HG03095 (cell line): ENCODE measurements around the gene MOGAT2.
"Not testable (repeated sequence)": the region's sequence is repeated elsewhere in the genome, so short reads cannot be mapped to it uniquely, and the experiment has no call there.

Source experiments
- ATAC-seq: cut with Tn5 transposase; IDR thresholded peaks from one replicate; pipeline ENCODE4 v1.9.1; 2021; ENCODE audit warnings: moderate library complexity; ENCODE audit not compliant: unreplicated experiment

The MOGAT2 gene

DNA sequence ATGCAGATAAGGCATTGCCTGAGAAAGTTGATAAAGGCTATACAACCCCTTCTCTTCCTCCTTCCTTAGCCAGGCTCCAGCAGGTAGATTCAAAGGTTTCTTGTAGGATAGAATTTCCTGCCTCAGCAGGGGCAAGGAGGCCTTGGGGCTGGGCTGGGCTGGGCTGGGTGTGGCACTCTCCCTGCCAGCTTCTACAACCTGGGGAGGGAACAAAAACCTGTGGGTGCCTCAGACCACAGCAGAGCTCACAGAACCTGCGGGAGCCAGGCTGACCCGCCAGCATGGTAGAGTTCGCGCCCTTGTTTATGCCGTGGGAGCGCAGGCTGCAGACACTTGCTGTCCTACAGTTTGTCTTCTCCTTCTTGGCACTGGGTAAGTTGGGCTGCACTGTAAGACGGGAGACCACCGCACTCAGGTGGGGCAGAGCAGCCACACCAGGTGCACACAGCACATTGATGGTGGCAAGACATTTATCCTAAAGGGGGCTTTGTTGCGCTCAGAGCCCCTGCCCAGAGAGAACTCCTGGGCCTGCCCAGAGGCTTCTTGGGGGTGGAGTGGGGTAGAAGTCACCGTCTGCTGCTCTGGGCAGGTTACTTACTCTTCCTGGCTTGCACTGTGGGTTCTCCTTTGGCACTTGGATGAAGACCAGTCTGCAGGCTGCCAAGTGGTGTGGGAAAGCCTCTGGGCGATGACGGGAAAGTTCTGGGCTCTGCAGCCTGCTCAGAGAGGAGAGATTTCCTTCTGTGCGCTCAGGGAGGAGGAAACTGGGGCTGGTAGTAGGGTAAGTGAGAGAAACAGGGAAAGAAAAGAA lies at the start of gene MOGAT2:
MOGAT2 (plus strand) TSS at position 231 of the 811 bp plus-strand sequence; CDS start at position 282, 51 bp downstream.
- ATAC-seq = no peak

DNA sequence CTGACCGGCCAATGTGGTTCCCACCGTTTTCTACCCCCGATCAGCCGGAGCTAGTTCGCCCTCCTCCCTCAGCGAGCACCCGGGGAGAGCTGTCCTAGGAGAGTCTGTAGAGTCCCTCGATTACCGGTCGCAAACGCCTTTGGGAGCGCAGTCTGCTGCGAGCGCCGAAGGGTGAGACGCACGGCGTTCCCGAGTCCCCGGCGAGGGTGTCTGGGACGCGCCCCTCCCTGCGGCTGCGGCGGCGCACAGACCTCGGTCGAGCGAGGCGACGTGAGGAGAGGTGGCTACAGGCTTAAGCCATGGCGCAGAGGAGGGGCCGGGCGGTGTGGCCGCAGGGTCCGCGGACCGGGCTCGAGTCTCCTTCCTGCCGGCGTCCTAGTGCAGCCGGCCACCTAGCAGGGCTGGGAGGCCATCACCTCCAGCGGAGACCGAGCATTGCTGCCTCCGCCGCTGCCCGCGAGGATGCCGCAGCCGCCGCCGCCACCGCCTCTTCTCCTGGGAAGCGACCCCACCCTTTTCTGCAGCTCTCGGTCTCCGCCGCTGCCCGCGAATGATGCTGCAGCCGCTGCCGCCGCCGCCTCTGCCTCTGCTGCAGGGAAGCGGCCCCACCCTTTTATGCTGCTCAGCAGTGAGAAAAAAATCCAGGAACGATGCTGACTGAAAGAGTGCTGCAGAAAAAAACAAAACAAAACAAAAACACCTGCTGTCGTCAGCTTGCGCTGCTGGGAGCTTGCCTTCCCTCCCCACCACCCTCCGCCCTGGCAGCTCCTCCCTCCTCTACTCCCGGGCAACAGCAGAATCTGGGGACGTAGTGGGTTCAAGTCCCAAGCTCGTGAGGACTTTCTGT lies 49.0 kb upstream of the MOGAT2 start, which contains the start of gene MAP6:
MAP6 (minus strand) TSS at position 588 of the 847 bp plus-strand sequence. CDS start 669 bp downstream, outside the sequence.
- ATAC-seq = no peak

DNA sequence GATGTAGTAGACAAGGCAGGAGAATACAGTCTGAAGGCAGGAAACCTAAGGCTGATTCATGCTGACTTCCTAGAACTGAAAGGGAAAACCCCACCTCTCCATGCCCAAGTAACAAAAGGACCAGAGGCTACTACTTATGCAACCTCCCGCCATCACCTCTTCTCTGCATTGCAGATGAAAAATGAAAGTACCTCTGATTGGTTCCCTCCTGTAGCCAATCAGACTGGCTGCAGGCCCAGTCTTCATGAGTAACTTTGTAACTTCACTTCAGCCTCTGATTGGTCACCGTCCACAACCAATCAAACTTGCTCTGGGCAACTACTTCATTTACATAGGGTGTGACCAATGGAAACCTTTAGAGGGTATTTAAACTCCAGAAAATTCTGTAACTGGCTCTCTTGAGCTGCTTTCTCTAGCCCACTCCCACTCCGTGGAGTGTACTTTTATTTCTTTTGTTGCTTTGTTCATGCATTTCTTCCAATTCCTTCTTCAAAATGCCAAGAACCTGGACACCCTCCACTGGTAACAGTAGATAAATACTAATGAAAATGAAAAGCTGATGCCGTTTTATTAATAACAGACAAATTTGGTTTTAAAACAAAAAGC lies 43.6 kb upstream of the MOGAT2 start:
- no peak for ATAC-seq

DNA sequence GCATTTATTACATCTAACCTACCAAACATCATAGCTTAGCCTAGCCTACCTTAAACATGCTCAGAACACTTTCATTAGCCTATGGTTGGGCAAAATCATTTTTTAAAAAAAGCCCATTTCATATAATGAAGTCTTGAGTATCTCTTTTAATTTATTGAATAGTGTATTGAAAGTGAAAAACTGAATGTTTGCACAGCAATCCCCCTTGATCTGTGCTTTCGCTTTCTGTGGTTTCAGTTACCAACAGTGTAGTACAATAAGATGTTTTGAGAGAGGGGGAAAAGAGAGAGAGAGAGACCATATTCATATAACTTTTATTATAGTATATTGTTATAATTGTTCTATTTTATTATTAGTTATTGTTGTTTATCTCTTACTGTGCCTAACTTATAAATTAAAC lies 40.4 kb upstream of the MOGAT2 start:
- no peak for ATAC-seq

DNA sequence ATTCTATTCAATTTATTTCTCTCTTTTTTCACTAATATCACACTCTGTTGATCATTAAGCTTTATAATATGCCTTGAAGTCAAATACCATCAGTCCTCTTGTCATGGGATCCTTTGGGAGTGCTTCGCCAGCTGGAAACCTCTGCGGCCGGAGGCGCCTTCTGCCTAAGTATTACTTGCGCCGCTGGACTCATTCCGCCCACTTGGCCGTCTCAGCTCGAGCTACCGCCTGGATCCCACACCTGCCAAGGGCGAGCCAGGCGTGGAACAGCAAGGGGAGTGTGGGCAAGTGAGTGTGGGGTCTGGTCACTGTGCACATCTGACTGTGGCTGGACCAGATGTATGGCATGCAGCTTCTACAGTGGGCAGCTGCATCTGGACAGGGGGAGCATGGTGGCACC lies 39.7 kb upstream of the MOGAT2 start:
- ATAC-seq = no peak

DNA sequence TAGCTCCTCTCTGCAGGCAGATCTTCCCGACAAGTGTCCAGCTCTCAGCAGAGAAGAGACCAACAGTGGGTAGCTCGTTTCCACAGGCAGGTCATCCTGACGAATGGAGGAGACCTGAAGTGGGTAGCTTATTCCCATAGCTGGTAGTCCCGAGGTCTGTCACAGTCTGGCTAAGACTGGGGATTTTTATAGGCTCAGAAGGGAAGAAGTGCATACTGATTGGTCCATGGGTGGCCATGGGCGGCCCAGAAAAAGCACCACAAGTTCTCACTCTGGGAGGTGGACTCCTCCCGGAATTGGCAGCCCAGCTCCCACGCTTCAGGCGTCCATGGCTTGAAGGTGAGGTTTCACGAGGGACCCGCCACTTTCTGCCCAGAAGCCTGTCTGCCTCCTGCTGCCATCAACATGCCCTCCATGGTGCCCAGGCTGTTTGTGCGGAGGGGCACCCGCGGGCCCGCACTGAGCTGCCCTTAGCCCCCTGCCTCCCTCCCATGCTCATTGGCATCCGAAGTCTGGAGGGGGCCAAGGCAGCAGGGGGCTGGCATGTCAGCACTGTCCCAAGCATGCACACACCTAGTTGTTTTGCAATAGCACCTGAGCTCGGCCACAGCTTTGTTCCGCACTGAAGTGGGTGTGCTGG lies 38.9 kb upstream of the MOGAT2 start:
- no peak for ATAC-seq

DNA sequence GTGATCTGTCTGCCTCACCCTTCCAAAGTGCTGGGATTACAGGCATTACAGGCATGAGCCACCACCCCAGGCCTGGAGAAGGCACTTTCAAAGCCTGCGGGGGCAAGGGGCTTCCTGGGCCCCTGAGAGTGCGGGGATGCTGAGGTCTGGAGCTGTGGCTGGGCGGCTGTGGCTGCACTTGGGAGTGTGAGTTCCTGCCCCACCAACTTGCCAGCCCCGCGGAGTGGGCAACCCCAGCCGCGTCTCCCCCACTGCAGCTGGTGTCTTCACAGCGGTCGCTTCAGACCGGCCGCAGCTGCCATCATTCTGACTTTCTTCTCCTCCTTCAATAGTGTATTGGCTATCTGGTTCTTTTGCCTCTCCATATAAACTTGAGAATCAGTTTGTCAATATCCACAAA lies 38.1 kb upstream of the MOGAT2 start:
- no peak for ATAC-seq

DNA sequence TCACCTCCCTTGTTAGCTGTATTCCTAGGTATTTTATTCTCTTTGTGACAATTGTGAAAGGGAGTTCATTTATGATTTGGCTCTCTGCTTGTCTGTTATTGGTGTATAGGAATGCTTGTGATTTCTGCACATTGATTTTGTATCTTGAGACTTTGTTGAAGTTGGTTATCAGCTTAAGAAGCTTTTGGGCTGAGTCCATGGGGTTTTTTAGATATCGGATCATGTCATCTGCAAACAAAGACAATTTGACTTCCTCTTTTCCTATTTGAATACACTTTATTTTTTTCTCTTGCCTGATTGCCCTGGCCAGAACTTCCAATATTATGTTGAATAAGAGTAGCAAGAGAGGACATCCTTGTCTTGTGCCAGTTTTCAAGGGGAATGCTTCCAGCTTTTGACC lies 33.8 kb upstream of the MOGAT2 start:
- not testable (repeated sequence) for ATAC-seq

DNA sequence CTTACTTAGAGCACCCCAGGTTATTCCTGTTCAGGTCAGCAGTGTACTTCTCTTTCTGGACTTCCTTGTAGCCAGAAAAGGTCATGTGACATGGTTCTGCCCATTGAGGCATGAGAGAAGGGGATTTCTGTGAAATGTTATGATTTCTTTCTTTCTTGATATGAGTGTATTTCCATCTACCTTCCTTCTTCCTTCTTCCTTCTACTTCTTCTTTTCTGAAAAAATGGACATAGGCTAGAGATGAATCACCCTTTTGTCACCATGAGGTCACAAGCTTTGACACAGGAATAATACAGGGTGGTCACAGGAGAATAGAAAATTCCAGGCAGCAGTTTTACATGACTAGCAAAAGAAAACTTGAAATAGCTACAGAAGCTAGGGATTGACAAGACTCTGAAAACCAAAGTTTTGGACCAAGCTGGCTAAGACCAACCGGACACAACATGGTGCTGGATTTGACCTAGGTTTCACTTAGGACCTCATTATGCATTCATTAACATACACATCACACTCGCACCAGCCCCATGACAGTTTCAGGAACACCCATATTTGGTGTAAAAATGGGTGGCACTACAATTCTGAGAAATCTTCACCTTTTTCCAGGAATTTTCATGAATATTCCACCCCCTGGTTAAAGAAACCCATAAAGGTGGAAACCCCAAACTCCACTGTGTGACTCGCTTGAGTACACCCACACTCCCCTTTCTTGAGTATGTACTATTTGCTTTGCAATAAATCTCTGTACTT lies 27.6 kb upstream of the MOGAT2 start:
- ATAC-seq = peak; percentile 73

DNA sequence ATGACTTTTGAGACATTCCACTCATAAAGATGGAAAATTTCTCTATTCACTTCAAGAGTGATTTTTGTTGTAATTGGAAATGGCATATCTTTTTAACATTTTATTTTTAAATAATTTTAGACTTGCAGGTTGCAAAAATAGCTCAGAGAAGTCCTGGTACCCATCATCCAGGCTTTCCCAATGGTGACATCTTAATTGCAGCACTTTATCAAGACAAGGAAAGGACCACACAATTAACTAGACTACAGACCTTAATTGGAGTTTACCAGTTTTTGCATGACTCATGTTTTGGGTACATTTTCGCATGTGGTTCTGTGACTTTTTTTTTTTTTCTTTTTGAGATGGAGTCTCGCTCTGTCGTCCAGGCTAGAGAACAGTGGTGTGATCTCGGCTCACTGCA lies 25.8 kb upstream of the MOGAT2 start:
- no peak for ATAC-seq

DNA sequence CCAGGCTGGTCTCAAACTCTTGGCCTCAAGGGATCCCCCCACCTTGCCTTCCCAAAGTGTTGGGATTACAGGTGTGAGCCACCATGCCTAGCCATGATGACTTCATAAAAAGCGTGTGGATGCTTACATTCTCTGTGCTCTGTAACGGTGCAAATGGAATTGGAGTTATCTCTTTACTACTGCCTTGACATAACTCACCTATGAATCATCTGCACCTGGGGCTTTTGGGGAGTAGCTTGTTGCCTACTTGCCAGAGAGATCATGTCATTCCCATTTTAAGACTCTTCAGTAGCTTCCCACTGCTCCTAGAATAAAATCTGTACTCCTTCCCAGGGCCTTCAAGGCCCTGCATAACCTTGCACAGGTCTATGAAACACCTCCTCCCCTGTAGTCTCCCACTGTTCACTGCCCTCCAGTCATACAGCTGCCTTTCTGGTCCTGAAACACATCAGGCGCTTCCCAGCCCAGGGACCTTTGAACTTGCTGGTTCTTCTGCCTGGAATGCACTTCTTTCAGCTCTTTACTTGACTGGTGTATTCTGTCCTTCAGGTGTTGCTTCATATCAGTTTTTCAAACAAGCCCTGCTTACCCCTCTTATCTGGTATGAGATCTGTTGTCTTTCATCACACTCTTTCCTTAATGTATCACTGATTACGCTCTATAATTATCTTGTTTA lies 19.6 kb upstream of the MOGAT2 start:
- ATAC-seq = no peak

DNA sequence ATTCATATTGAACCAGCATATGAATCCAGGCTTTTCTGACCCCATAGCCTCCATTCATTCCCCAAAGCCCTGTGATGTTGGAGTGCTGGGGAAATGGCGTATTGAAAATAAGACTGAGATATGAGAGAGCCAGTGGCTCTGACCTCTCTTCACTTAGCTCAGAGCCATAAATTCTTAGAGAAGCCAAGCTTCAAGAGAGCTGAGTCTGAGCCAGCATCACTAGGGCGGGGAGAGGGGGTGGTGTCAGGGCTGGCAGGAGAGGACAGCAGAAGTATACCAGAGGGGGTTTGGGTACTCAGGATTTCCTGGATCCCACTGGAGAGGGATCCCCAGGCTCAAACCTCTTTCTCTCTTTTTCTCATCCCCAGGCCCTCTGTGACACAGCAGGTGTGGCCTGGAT lies 16.7 kb upstream of the MOGAT2 start:
- no peak for ATAC-seq

DNA sequence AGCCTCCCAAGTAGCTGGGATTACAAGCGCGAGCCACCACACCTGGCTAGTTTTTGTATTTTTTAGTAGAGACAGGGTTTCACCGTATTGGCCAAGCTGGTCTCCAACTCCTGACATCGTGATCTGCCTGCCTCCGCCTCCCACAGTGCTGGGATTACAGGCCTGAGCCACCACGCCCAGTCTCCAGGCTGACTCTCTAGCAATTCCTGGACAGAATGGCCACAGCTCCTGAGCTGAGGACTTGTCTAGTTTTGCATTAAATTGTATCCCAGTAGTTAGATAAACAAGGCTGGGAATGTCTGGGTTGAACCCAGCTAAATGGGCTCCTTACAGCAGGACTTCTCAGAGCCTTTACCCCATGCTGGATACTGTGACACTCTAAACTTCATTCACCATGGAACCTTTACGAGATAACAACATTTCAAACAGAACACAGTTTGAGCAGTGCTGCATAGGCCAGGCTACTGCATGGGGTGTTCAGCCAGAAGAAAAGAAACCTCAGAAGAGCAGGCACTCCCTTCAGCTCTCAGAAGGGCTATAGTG lies 13.9 kb upstream of the MOGAT2 start:
- ATAC-seq = no peak

DNA sequence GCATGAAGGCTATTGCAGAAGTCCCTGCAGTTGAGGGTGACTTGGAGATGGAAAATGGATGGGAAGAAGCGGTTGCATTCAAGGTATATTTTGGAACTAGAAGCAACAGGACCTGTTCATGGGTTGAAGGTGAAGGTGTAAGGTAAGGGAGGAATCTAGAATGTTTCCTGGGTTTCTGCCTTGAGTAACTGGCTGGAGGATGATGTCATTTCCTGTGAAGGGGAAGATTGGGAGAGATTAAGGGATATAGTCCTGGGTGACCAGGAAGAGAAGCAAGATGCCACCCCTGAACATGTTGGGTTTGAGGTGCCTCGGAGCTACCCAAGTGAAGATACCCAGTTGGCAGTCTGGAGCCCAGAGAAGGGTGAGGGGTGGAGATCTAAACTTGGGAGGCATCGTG lies 12.1 kb upstream of the MOGAT2 start:
- ATAC-seq = no peak

DNA sequence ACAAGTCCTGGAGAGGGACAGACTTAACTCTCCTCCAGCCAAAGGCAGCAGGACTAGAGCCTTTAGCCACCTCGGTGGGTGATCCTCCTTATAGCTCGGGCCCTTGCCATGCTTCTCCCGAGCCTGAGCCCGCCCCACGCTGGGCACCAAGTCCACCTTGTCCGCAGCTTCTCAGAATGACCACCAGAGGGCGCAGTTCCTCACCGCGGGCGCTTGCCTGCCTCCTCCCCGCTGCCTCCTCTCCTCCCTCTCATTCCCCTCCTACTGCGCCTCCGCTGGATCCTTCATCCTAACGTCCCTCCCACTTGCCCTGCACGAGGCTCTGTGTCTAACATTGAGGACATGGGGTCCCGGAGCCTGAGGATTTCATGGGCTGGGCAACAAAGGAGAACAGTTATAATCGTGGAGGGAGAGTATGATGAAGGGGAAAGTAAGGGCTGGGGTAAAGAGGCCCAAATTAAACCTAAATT lies 11.3 kb upstream of the MOGAT2 start:
- no peak for ATAC-seq

DNA sequence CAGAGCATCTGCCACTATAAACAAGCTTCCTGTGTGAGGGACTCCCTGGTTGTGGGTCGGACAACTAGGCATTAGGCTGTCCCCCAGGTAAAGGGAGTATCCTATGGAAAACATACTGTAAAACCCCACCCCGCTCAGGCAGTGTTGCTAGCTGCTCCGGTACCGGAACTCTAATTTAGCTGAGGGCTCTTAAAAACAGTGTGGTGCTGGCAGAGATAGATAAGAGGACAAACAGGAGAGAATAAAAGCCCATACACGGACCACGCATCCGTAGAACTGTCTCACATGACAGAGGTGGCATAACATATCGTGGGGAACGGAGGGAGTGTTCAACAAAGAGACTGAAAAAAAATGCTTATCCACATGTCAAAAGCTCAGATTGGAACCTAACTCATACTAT lies 3.4 kb upstream of the MOGAT2 start:
- ATAC-seq = no peak

DNA sequence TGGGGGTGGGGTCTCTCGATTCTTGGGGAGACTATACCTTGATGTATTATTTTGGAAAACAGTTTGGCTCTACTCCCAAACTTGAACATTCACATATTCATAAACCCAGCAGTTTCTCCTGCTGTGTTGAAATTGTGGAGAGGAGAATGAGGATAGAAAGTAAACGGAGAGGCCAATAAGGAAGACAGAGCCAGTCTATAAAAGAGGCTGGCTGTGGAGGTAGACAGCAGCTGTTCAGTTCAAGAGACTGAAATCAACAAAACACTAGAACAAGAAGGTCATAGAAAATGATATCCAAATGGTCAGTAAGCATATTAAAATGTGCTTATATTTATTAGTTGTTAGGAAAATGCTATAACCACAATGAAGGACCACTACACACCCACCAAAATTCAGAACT lies 1.9 kb upstream of the MOGAT2 start:
- ATAC-seq = no peak

DNA sequence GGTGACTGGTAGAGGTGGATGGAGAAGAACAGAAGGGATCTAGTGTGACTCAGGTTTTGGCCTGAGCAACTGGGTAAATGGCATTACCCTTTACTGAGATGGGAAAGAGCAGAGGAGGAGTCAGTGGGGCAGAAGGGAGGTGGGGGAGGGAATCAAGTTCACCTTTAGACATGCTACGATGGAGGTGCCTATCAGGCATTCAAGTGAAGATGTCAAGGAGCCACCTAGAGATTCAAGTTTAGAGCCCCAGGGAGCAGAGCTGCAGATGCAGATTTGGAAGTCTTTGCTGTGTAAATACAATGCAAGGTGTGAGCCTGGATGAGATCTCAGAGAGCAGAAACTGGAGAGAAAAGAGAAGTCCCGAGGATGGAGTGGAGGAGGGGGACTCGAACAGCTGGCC lies 979 bp upstream of the MOGAT2 start:
- ATAC-seq = no peak
